CD4-positive, alpha-beta T cell (primary cell): Measurements from ENCODE around the gene EGFR. TPM values are rescaled to one million over a fixed set of nuclear protein-coding genes. Genes with fewer than 3 reads are reported as not detected.

Source experiments
- ATAC-seq: fragments of 200-7000 bp; cut with Tn5 transposase; one replicate; pipeline ENCODE4 v1.10.0; 2022; ENCODE audit warnings: mild to moderate bottlenecking; ENCODE audit not compliant: poor library complexity
- CTCF ChIA-PET: fragments of 350-600 bp; sonication (Branson Sonifier 250); formaldehyde crosslinking; loops from one replicate; lab custom pipeline; 2021; ENCODE audit warnings: antibody characterized with exemption, inconsistent platforms; lab: Charles Lee
- POLR2A ChIA-PET: fragments of 350-600 bp; sonication (Branson Sonifier 250); formaldehyde crosslinking; loops from one replicate; lab custom pipeline; 2021; ENCODE audit warnings: antibody characterized with exemption, inconsistent platforms; lab: Charles Lee
- DNase-seq, 14 experiments: peaks; one replicate each; pipeline ENCODE4 v3.0.0-alpha.2; 2013 to 2020; ENCODE audit warnings: mixed read lengths in 2 of 14
- H3K27ac ChIP-seq, 2 donors: one replicate each; pipeline versions ENCODE4 v1.5.1 to v1.7.0; 2013; ENCODE audit warnings: low read length in 2 of 2, low read depth in 1 of 2, mild to moderate bottlenecking in 1 of 2
- H3K27me3 ChIP-seq, 2 experiments: 1 replicate in 1 of 2; 2 replicates in 1 of 2; pipeline versions ENCODE4 v1.6.1 to v1.7.0; 2013; ENCODE audit warnings: low read length in 2 of 2, control low read depth in 1 of 2, mild to moderate bottlenecking in 1 of 2, moderate library complexity in 1 of 2; ENCODE audit not compliant: insufficient read depth in 2 of 2, control insufficient read depth in 1 of 2
- H3K36me3 ChIP-seq: one replicate; pipeline ENCODE4 v1.6.1; 2013; ENCODE audit warnings: low read length, control low read depth; ENCODE audit not compliant: insufficient read depth
- H3K4me1 ChIP-seq: one replicate; pipeline ENCODE4 v1.6.1; 2013; ENCODE audit warnings: low read length, control low read depth; ENCODE audit not compliant: insufficient read depth
- H3K4me3 ChIP-seq: one replicate; pipeline ENCODE4 v1.5.1; 2013; ENCODE audit warnings: mild to moderate bottlenecking, low read length, moderate library complexity
- H3K9me3 ChIP-seq, 2 experiments: 1 replicate in 1 of 2; 2 replicates in 1 of 2; pipeline versions ENCODE4 v1.6.1 to v1.7.0; 2013; ENCODE audit warnings: low read length in 2 of 2, mild to moderate bottlenecking in 2 of 2, control low read depth in 1 of 2, moderate library complexity in 1 of 2; ENCODE audit not compliant: control insufficient read depth in 1 of 2, insufficient read depth in 1 of 2
- H3K27ac Mint-ChIP-seq: one replicate; pipeline ENCODE4 v1.8.0; 2020; ENCODE audit warnings: mixed read lengths
- H3K27me3 Mint-ChIP-seq: one replicate; pipeline ENCODE4 v1.8.0; 2021; ENCODE audit warnings: mixed read lengths
- H3K36me3 Mint-ChIP-seq: one replicate; pipeline ENCODE4 v1.8.0; 2021; ENCODE audit warnings: low read depth, mixed read lengths
- H3K4me1 Mint-ChIP-seq: one replicate; pipeline ENCODE4 v1.8.0; 2021; ENCODE audit warnings: low read depth, mixed read lengths
- H3K4me3 Mint-ChIP-seq: one replicate; pipeline ENCODE4 v1.8.0; 2020; ENCODE audit warnings: mild to moderate bottlenecking, mixed read lengths
- H3K9me3 Mint-ChIP-seq: one replicate; pipeline ENCODE4 v1.8.0; 2020; ENCODE audit warnings: mixed read lengths
- intact Hi-C, 2 experiments: fragments of 100-400 bp; cut with DNase I in 1 of 2; cut with micrococcal nuclease in 1 of 2; formaldehyde crosslinking; loops; one replicate each; pipeline versions ENCODE4 v1.15.1 to v1.9.0; 2023 to 2025; cut with DNase I, micrococcal nuclease
- total RNA-seq, 174 experiments: library from RNA in 2 of 174; stranded (reverse) in 2 of 174; gene quantifications; one replicate each; pipeline ENCODE4 v1.2.3 and lab custom pipeline; 2021 to 2026
- TF ChIP-seq, protein P1 (sequence below): fragments of 200-600 bp; IDR thresholded peaks from one replicate; pipeline ENCODE4 v1.8.0; 2022; ENCODE audit warnings: antibody characterized with exemption, mild to moderate bottlenecking

EGFR gene
- total RNA-seq, 2 experiments from 2014 or later, result not detected

DNA sequence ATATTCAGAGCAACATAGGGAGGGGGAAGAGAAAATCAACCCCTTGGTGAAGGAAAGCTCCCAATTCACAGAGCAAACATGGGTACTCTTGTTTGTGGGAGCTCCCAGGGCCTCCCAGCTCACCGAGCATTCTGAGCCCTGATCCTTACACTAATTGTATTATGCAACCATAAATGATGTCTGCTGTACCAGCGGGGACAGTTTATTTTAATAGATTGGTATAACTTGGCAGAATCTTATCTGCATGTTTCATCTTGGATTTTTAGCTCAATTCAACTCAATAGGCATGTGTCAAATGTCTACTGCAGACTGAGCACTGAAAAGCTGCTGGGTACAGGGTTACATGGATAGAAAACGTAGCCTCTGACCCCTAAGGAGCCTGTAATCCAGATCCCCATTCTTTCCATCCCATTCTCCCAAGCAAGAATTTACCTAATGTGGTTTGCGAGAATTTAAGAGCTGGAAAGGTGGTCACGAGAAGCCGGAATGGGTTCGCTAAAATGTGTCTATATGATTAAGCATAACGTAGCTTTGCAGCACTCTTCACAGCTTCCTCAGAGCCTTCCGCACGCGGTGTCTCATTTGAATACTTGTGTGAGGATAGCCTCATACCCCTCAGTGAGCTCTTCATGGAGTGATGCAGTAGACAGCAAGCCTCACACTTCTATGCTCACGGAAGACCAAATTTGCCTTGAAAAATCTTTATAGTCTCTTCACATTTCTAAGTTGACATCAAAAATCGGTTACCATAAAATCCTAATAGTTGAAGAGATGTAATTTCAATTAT lies 18.3 kb downstream of the EGFR start:
- Mint-ChIP-seq H3K36me3 (no peaks in the 10 kb centered on the region), H3K4me1 (no peaks in the 10 kb centered on the region), H3K27me3 (peaks cover 14% of the 10 kb centered on the region), H3K27ac (no peak overlapping the region), H3K4me3 (no peak overlapping the region), H3K9me3 (no peaks in the 10 kb centered on the region)
- Histone ChIP-seq H3K36me3 (no peaks in the 10 kb centered on the region), H3K27me3 (peaks cover 0 to 12% of the 10 kb centered on the region in 2 experiments), H3K4me1 (no peaks in the 10 kb centered on the region), H3K9me3 (no peaks in the 10 kb centered on the region), H3K27ac (no peak overlapping the region), H3K4me3 (no peak overlapping the region)
- POLR2A ChIA-PET, result no interaction called here
- intact Hi-C loops, result no loop called here
- TF ChIP-seq, protein P1, sequence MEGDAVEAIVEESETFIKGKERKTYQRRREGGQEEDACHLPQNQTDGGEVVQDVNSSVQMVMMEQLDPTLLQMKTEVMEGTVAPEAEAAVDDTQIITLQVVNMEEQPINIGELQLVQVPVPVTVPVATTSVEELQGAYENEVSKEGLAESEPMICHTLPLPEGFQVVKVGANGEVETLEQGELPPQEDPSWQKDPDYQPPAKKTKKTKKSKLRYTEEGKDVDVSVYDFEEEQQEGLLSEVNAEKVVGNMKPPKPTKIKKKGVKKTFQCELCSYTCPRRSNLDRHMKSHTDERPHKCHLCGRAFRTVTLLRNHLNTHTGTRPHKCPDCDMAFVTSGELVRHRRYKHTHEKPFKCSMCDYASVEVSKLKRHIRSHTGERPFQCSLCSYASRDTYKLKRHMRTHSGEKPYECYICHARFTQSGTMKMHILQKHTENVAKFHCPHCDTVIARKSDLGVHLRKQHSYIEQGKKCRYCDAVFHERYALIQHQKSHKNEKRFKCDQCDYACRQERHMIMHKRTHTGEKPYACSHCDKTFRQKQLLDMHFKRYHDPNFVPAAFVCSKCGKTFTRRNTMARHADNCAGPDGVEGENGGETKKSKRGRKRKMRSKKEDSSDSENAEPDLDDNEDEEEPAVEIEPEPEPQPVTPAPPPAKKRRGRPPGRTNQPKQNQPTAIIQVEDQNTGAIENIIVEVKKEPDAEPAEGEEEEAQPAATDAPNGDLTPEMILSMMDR, result no peak
- DNase-seq (no peak), ATAC-seq (no peak)
- CTCF ChIA-PET, result no interaction called here

DNA sequence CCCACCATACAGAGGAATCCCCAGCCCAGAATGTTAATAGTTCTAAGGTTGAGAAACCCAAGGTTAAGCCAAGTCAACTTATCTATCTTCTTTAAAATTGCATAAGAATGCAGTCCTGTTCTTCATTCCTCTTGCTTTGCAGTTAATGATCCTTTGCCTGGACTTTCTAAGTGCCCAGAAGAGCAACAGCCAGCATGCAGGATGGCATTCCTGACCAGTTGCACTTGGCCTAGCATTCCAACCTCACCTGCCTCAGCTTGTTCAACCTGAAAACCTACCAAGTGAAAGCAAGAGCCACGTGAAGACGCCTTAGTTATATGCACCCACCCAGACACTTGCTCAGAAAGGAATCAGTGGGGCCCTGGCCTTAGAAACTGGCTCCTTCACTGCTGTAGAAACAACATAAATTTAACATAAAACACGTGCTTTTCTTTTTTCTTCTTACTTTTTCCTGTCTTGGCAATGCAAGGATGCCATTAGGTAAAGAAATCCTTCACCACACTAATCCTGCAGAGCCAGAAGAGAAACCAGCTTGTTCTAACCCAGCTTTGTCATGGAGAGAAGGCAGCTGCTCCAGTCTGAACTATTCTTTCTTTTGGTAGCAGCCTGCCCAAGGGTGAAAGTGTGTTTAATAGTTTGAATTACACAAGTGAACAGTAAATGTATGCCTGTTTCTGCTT lies 25.0 kb downstream of the EGFR start:
- Histone ChIP-seq H3K4me1 (no peaks in the 10 kb centered on the region), H3K9me3 (no peaks in the 10 kb centered on the region), H3K27ac (no peak overlapping the region), H3K36me3 (no peaks in the 10 kb centered on the region), H3K4me3 (no peak overlapping the region), H3K27me3 (no peaks in the 10 kb centered on the region)
- Mint-ChIP-seq H3K36me3 (no peaks in the 10 kb centered on the region), H3K9me3 (no peaks in the 10 kb centered on the region), H3K27ac (no peak overlapping the region), H3K4me3 (no peak overlapping the region), H3K27me3 (no peaks in the 10 kb centered on the region), H3K4me1 (no peaks in the 10 kb centered on the region)
- intact Hi-C loops, result no loop called here
- DNase-seq (no peak), ATAC-seq (no peak)
- ChIA-PET POLR2A (no interaction called here), CTCF (no interaction called here)
- TF ChIP-seq, protein P1, result no peak

DNA sequence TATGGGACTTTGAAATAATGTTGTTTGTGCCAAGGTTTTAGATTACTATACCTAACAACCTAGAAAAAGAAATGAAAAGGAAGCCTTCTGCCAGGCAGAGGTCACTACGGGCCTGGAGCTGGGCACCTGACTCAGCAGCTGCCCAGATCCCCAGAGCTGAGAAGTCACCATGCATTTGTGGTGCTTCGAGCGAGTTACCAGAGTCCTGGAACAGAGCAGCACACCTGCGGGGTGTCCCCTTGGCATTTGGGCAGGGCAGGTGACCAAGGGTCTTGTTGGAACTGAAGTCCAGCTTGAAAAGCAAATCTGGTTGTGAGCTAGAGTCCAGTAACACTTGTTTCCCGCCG lies 25.5 kb downstream of the EGFR start:
- intact Hi-C loops, result no loop called here
- no peaks in the 10 kb centered on the region for H3K9me3 ChIP-seq
- H3K27ac ChIP-seq, result no peak overlapping the region
- Mint-ChIP-seq H3K36me3 (no peaks in the 10 kb centered on the region), H3K27me3 (no peaks in the 10 kb centered on the region), H3K4me3 (no peak overlapping the region), H3K4me1 (no peaks in the 10 kb centered on the region), H3K27ac (no peak overlapping the region), H3K9me3 (no peaks in the 10 kb centered on the region)
- H3K4me3 ChIP-seq, result no peak overlapping the region
- POLR2A ChIA-PET, result no interaction called here
- DNase-seq (no peak), ATAC-seq (no peak)
- CTCF ChIA-PET, result no interaction called here
- no peaks in the 10 kb centered on the region for H3K36me3 ChIP-seq
- no peaks in the 10 kb centered on the region for H3K4me1 ChIP-seq
- TF ChIP-seq, protein P1, result no peak
- H3K27me3 ChIP-seq, result no peaks in the 10 kb centered on the region
